DOHH2 (cell line): ENCODE measurements around the gene TP53BP2.
"Not testable (repeated sequence)": the region's sequence is repeated elsewhere in the genome, so short reads cannot be mapped to it uniquely, and the experiment has no call there.

ENCODE experiments used
- H3F3A ChIP-seq: fragments of 200-600 bp; sonication (generic), shearing (Covaris generic); 2 replicates; pipeline ENCODE4 v1.6.0; 2016; ENCODE audit warnings: antibody characterized with exemption, mild to moderate bottlenecking; ENCODE audit not compliant: control insufficient read depth, insufficient read depth
- H3K27ac ChIP-seq: fragments of 200-600 bp; sonication (generic); 2 replicates; pipeline ENCODE4 v1.5.1; 2014; ENCODE audit warnings: low read depth, mild to moderate bottlenecking, low read length, moderate library complexity
- H3K27me3 ChIP-seq: fragments of 200-600 bp; sonication (generic); 2 replicates; pipeline ENCODE4 v1.6.1; 2014; ENCODE audit warnings: mild to moderate bottlenecking, low read length, mixed read lengths; ENCODE audit not compliant: control insufficient read depth
- H3K36me3 ChIP-seq: fragments of 200-600 bp; sonication (generic); 2 replicates; pipeline ENCODE4 v1.6.1; 2014; ENCODE audit warnings: mild to moderate bottlenecking, low read length, moderate library complexity, mixed read lengths; ENCODE audit not compliant: control insufficient read depth
- H3K4me1 ChIP-seq: fragments of 200-600 bp; sonication (generic); 2 replicates; pipeline ENCODE4 v1.6.1; 2014; ENCODE audit warnings: mild to moderate bottlenecking, low read length, mixed read lengths; ENCODE audit not compliant: control insufficient read depth
- H3K4me2 ChIP-seq: fragments of 200-600 bp; sonication (generic); 2 replicates; pipeline ENCODE4 v1.6.0; 2014; ENCODE audit warnings: mild to moderate bottlenecking, low read length, moderate library complexity
- H3K4me3 ChIP-seq: fragments of 200-600 bp; sonication (generic); 2 replicates; pipeline ENCODE4 v1.5.1; 2014; ENCODE audit warnings: mild to moderate bottlenecking, low read length, mixed read lengths
- H3K79me2 ChIP-seq: fragments of 200-600 bp; sonication (generic); 2 replicates; pipeline ENCODE4 v1.6.1; 2014; ENCODE audit warnings: mild to moderate bottlenecking, low read length, mixed read lengths; ENCODE audit not compliant: control insufficient read depth
- H3K9me2 ChIP-seq: fragments of 200-600 bp; sonication (generic); replicated peaks from 2 replicates; pipeline ENCODE4 v1.6.1; 2014; ENCODE audit warnings: mild to moderate bottlenecking, low read length, mixed read lengths; ENCODE audit not compliant: control insufficient read depth
- H3K9me3 ChIP-seq: fragments of 200-600 bp; sonication (generic); 2 replicates; pipeline ENCODE4 v1.6.1; 2014; ENCODE audit warnings: antibody characterized with exemption, low read length, mixed read lengths; ENCODE audit not compliant: control insufficient read depth, insufficient read depth
- H4K20me1 ChIP-seq: fragments of 200-600 bp; sonication (generic); 2 replicates; pipeline ENCODE4 v1.6.0; 2014; ENCODE audit warnings: low read depth, mild to moderate bottlenecking, antibody characterized with exemption, low read length, moderate library complexity; ENCODE audit not compliant: control insufficient read depth, insufficient read depth
- CTCF ChIP-seq: fragments of 200-600 bp; sonication (generic); IDR thresholded peaks from one replicate; pipeline ENCODE4 v1.5.1; 2014; ENCODE audit warnings: antibody characterized with exemption, mild to moderate bottlenecking, low read depth, low read length; ENCODE audit not compliant: poor library complexity, severe bottlenecking
- EZH2phosphoT487 ChIP-seq: fragments of 200-600 bp; sonication (generic); IDR thresholded peaks from 2 replicates; pipeline ENCODE4 v1.6.1; 2017; ENCODE audit warnings: borderline replicate concordance, mild to moderate bottlenecking, antibody characterized with exemption, low read length, moderate library complexity, mixed read lengths

The TP53BP2 gene

GRCh38 chr1:223739366-223740037 is 106.2 kb downstream of the TP53BP2 start:
- Histone ChIP-seq H3K9me2 (no peaks in the 10 kb centered on the region), H3K4me3 (no peak overlapping the region), H3K9me3 (no peaks in the 10 kb centered on the region), H3K27ac (no peak overlapping the region), H4K20me1 (no peaks in the 10 kb centered on the region), H3K4me1 (no peaks in the 10 kb centered on the region), H3K27me3 (peaks cover 5% of the 10 kb centered on the region; the same call in 1 of the 2 replicates), H3F3A (no peaks in the 10 kb centered on the region), H3K79me2 (no peaks in the 10 kb centered on the region), H3K36me3 (no peaks in the 10 kb centered on the region), H3K4me2 (no peak overlapping the region)
- TF ChIP-seq EZH2phosphoT487 (no peak), CTCF (no peak)

- H3K4me2 ChIP-seq: no peak overlapping the region
- H3K79me2 ChIP-seq: no peaks in the 10 kb centered on the region
- no peaks in the 10 kb centered on the region for H3K4me1 ChIP-seq
- H3K9me3 ChIP-seq: no peaks in the 10 kb centered on the region
- H3K9me2 ChIP-seq: no peaks in the 10 kb centered on the region
- H3K27me3 ChIP-seq: peaks cover 5% of the 10 kb centered on the region; the same call in 1 of the 2 replicates
- H3K36me3 ChIP-seq: no peaks in the 10 kb centered on the region
- no peaks in the 10 kb centered on the region for H3F3A ChIP-seq
- no peak for TF ChIP-seq CTCF
- TF ChIP-seq EZH2phosphoT487: no peak
- H3K4me3 ChIP-seq: no peak overlapping the region
- H4K20me1 ChIP-seq: no peaks in the 10 kb centered on the region
- H3K27ac ChIP-seq: no peak overlapping the region
Observed at GRCh38 chr1:223738465-223739365, 107.0 kb downstream of the TP53BP2 start.

GRCh38 chr1:223737342-223737741 is 108.4 kb downstream of the TP53BP2 start:
- no peak overlapping the region for H3K27ac ChIP-seq
- TF ChIP-seq EZH2phosphoT487 (no peak), CTCF (no peak)
- no peaks in the 10 kb centered on the region for H3K4me1 ChIP-seq
- H3K4me3 ChIP-seq: no peak overlapping the region
- no peaks in the 10 kb centered on the region for H3K79me2 ChIP-seq
- H4K20me1 ChIP-seq: no peaks in the 10 kb centered on the region
- H3K36me3 ChIP-seq: no peaks in the 10 kb centered on the region
- H3F3A ChIP-seq: no peaks in the 10 kb centered on the region
- no peaks in the 10 kb centered on the region for H3K9me3 ChIP-seq
- H3K4me2 ChIP-seq: no peak overlapping the region
- H3K9me2 ChIP-seq: no peaks in the 10 kb centered on the region
- peaks cover 5% of the 10 kb centered on the region; the same call in 1 of the 2 replicates for H3K27me3 ChIP-seq

GRCh38 chr1:223736638-223737037 is 109.1 kb downstream of the TP53BP2 start:
- not testable (repeated sequence) for H3K9me2 ChIP-seq, H3K4me3 ChIP-seq, H3K27me3 ChIP-seq, H3F3A ChIP-seq, H3K27ac ChIP-seq, H3K36me3 ChIP-seq, H3K4me2 ChIP-seq, H4K20me1 ChIP-seq, H3K9me3 ChIP-seq, H3K79me2 ChIP-seq, H3K4me1 ChIP-seq
